Measurements from ENCODE around the gene TFF2.

- TF ChIP-seq ZC3H10 (CRISPR knock-in tag; IDR thresholded peaks at IDR 0.05) = no peak
- no peak for TF ChIP-seq ZFP30 (CRISPR knock-in tag; IDR thresholded peaks at IDR 0.05)
- TF ChIP-seq TCF4 (CRISPR knock-in tag; IDR thresholded peaks at IDR 0.05; ENCODE audit: borderline replicate concordance) = no peak
- TF ChIP-seq CSRNP3 (CRISPR knock-in tag; IDR thresholded peaks at IDR 0.05) = no peak
- no peak for TF ChIP-seq CREB5 (CRISPR knock-in tag; IDR thresholded peaks at IDR 0.05; ENCODE audit: low read depth)
- no peak for TF ChIP-seq BACH2 (CRISPR knock-in tag; IDR thresholded peaks at IDR 0.05; ENCODE audit: borderline replicate concordance)
- no peak for TF ChIP-seq ESRRG (CRISPR knock-in tag; IDR thresholded peaks at IDR 0.05)
- TF ChIP-seq OSR1 (CRISPR knock-in tag; IDR thresholded peaks at IDR 0.05) = no peak
These were observed 30.7 kb upstream of the TFF2 start for GRCh38 chr21:42381347-42381984.

Measured in SK-N-SH treated with all-trans-retinoic acid at 6 μM for 48 hours (cell line).